Measurements from ENCODE around the gene PLCB2. TPM values are rescaled to one million over a fixed set of nuclear protein-coding genes. Genes with fewer than 3 reads are reported as not detected.

The PLCB2 gene
- total RNA-seq, 2 experiments from 2014 or later, result 104 to 120 TPM

DNA sequence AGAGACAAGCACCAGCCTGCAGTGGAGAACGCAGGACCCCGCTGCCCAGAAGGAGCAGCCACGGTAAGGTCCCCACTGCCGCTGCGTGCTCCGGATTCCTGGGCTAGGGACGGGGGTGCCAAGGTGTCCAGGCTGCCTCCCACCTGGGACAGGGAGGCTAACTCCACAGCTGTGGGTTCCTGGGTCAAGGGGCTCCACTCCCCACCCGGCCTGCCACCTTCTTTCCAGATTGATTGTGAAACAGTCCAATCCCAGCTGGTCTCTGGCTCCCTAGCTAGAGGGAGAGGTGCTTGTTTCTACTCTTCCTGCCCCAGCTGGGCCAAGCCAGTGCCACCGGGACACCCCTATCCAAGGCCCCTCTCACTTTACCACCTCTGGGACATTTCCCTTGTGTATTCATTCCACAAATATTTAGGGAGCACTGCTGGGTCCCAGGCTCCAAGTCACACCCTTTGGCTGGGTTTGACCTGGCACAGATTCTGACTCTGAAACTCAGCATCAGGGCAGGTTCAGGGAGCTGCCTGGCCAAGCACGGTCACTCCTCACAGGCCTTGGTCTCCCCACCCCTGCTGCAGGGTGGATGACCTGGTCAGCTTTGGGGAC, 67.0 kb downstream of the PLCB2 start:
- peaks cover 28% of the 10 kb centered on the region for H3K27me3 Mint-ChIP-seq
- no peak overlapping the region for H3K27ac Mint-ChIP-seq
- no peaks in the 10 kb centered on the region for H3K9me3 Mint-ChIP-seq (ENCODE audit: low read depth)
- DNase-seq (no peak), ATAC-seq (no peak)
- CTCF ChIA-PET, result interaction anchor here (0.7 to 4.3 kb wide), 6 partner anchors 11 to 238 kb away, joined by 3 to 25 read pairs (median 5); no protein-coding TSS in a partner anchor
- H3K4me3 Mint-ChIP-seq, result no peak overlapping the region
- H3K36me3 Mint-ChIP-seq, result no peaks in the 10 kb centered on the region
- peaks cover 14% of the 10 kb centered on the region for H3K4me1 Mint-ChIP-seq

DNA sequence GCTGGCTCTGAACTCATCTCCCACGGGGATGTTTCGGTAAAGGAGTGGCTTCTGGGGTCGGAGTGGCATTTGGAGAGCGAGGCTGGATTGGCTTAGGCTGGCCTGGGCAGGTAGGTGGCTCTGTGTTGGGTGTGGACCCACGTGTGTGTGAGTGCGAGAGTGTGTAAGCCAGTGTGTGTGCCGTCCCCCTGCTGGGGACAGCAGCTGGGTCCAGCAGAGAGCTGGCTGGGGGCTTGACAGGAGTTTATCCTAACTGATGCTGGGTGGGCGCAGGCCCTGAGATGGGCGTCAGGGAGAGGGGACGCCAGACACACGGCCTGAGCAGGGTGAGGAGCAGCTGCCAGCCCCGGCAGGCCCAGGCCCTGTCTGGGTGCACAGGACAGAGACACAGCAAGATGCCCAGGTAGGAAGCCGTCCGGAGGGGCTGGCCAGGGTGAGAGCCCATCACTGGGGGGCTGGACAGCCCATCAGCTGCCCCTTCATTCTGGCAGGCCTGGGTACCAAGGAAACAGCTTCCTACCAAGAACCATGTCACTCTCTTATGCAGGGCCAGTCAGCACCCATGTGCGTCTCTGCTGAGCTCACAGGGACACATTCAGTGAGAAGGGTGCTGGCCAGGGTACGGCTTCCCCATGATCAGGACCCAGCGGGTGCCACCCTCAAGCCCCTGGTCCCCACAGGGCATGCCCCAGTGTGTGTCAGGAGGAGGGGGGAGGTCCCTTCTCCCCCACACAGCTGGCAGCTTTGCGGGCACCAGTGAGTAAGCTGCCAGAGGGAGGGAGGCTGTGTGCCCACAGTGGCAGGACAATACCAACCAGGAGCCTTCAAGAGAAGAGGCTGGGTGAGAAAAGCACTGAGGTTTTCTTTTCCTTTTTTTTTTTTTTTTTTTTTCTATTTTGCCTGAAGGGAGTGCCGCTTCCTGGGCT, 67.8 kb downstream of the PLCB2 start:
- H3K4me3 Mint-ChIP-seq, result no peak overlapping the region
- H3K36me3 Mint-ChIP-seq, result no peaks in the 10 kb centered on the region
- no peak overlapping the region for H3K27ac Mint-ChIP-seq
- peaks cover 28% of the 10 kb centered on the region for H3K27me3 Mint-ChIP-seq
- DNase-seq, result no peak
- CTCF ChIA-PET, result interaction anchor here (0.7 to 4.3 kb wide), 6 partner anchors 22 to 239 kb away, joined by 5 to 25 read pairs (median 6); no protein-coding TSS in a partner anchor
- ATAC-seq, result no peak
- H3K4me1 Mint-ChIP-seq, result peaks cover 14% of the 10 kb centered on the region
- H3K9me3 Mint-ChIP-seq (ENCODE audit: low read depth), result no peaks in the 10 kb centered on the region

DNA sequence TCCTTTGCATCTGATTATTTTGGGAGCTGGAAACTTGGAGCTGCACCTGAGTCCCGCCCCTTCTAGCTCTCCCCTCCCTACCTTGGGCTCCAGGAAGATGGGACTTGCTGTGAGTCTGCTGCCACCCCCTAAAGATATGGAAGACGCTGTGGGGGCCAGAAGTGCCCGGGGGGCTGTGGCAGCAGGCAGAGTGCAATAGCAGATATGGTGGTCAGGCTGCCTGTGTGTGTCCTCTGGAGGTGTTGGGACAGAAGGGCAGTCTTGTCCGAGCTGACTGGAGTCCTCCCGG, 68.4 kb downstream of the PLCB2 start:
- H3K27ac Mint-ChIP-seq, result no peak overlapping the region
- peaks cover 18% of the 10 kb centered on the region for H3K4me1 Mint-ChIP-seq
- no peak overlapping the region for H3K4me3 Mint-ChIP-seq
- no peaks in the 10 kb centered on the region for H3K9me3 Mint-ChIP-seq (ENCODE audit: low read depth)
- CTCF ChIA-PET, result interaction anchor here (1.8 to 4.3 kb wide), 4 partner anchors 21 to 99 kb away, joined by 5 to 25 read pairs (median 9); no protein-coding TSS in a partner anchor
- ATAC-seq (peak; percentile 9), DNase-seq (no peak)
- H3K36me3 Mint-ChIP-seq, result no peaks in the 10 kb centered on the region
- peaks cover 28% of the 10 kb centered on the region for H3K27me3 Mint-ChIP-seq

DNA sequence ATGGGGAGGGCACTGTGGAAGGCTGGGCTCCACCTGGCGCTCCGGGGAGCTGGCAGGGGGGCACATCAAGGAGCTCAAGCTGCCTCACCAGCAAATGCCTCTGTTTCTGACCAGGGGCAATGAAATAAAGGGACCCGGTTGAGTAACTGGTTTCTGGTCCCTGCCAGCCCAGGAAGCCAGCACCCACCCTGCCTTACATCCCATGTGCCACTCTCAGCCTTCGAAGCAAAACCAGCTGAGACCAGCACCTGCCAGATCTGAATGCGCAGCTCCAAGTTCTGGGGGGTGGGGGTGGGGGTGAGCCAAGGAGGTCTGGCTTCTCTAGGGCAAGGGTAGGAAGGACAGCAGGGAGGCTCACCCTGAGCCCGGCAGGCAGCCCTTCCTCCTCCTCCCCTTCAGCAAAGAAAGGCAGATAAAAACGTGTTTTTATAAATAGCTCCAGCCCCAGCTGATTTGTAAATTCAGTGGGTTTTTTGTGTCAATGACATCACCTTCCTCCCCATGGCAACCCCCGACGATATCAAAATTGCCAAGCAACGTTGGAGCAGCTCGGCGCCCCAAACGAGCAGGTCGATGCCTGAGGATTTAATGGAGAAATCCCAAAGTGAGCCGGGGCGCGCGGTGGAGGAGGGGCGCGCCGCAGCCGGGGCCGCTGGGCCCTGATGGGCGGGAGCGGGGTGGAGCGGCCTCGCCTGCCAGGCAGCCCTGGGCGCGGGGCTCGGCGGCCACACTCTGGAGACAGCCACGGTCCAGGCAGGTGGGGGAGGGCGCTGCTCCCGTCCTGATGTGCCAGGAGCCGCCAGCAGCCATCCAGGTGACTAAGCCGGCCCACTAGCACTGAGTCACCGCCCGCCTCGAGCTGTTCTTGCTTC, 69.0 kb downstream of the PLCB2 start, which contains the start of gene PAK6:
PAK6 (plus strand) TSS at position 532 of the 872 bp plus-strand sequence. CDS start 25,723 bp downstream, outside the sequence.
- H3K36me3 Mint-ChIP-seq, result no peaks in the 10 kb centered on the region

More for the DNA sequence above, 69.0 kb downstream of the PLCB2 start, which contains the start of gene PAK6:
- Mint-ChIP-seq H3K4me3 (no peak within 1 kb of the TSS), H3K27me3 (peaks cover 28% of the 10 kb centered on the region), H3K27ac (no peak within 1 kb of the TSS), H3K4me1 (peaks cover 18% of the 10 kb centered on the region), H3K9me3 (ENCODE audit: low read depth) (no peaks in the 10 kb centered on the region)
- CTCF ChIA-PET, result interaction anchor here (1.3 to 4.3 kb wide), 5 partner anchors 11 to 99 kb away, joined by 4 to 25 read pairs (median 7); no protein-coding TSS in a partner anchor
- ATAC-seq, result peak; percentile 65
- no peak for DNase-seq

Other genes with a start within 250 kb of the PLCB2 start
- 10 to 100 TPM in 1 of 2 experiments, 1 to 10 TPM in 1; 3.6 to 13.0 TPM for gene BMF, start 199.1 kb downstream of the PLCB2 start, total RNA-seq
- gene BUB1B, start 146.9 kb downstream of the PLCB2 start, total RNA-seq, result 100 to 1,000 TPM in 1 of 2 experiments, 10 to 100 TPM in 1; 89.5 to 107 TPM
- gene PAK6, start 68.9 kb downstream of the PLCB2 start, total RNA-seq, result 1 to 10 TPM; 1.0 to 1.7 TPM
- not detected for gene ANKRD63, start 24.9 kb downstream of the PLCB2 start, total RNA-seq
- 10 to 100 TPM in 1 of 2 experiments, 1 to 10 TPM in 1; 4.9 to 10.2 TPM for gene INAFM2, start 15.8 kb upstream of the PLCB2 start, total RNA-seq
- 1 to 10 TPM in 1 of 2 experiments, under 1 TPM in 1; 0.45 to 1.5 TPM for gene CCDC9B, start 33.0 kb upstream of the PLCB2 start, total RNA-seq
- gene PHGR1, start 43.1 kb upstream of the PLCB2 start, total RNA-seq, result not detected
- gene DISP2, start 50.3 kb upstream of the PLCB2 start, total RNA-seq, result under 1 TPM; 0.23 to 0.37 TPM
- 10 to 100 TPM; 77.1 to 82.0 TPM for gene KNSTRN, start 74.8 kb upstream of the PLCB2 start, total RNA-seq
- 10 to 100 TPM; 70.3 to 87.2 TPM for gene IVD, start 97.9 kb upstream of the PLCB2 start, total RNA-seq
- gene BAHD1, start 133.0 kb upstream of the PLCB2 start, total RNA-seq, result 10 to 100 TPM; 24.1 to 25.6 TPM
- 10 to 100 TPM; 12.3 to 12.6 TPM for gene CHST14, start 163.0 kb upstream of the PLCB2 start, total RNA-seq

All from activated CD8-positive, alpha-beta memory T cell treated with anti-CD3 and anti-CD28 coated beads, Interleukin-2, amount 10 ng/mL, durations not matched to agents 7 days and 5 days (primary cell).